ENCODE results near the gene ATP1B1.

DNA sequence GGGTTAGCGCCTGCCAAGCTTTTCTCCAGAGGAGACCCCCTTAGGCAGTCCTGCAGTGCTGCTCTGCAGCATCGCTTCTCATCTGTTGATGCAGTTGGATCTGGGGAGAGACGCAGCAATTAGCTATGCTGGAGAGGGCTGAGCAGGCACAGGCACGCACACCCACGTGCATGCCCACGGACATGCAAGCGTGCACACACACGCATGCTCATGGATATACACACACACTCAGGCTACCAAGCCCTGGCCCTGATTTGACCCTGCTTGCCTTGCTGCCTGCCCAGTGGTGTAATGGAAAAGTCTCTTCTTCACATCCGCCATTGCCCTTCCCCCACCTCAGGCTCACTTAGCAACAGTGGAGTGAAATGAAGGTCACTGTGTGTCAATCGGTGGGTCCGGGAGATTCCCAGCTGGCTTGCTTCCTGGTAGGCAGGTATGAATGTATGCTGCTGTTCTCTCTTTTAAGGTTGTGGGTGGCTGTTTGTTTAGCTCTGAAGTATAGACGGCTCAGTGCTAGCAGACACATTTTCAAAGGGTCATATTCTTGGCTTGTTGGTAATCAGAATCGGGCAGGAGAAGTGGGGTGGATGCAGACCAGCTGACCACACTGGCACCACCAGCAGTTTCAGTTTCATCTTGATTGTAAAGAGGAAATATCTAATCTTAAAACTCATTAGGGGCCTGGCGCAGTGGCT, 9.5 kb downstream of the ATP1B1 start:
- TF ChIP-seq CTCF (IDR thresholded peaks at IDR 0.05) = no peak
- no peak for TF ChIP-seq POLR2A (IDR thresholded peaks at IDR 0.05)

Data from body of pancreas (tissue), 4 donors.